Measurements from ENCODE around the gene SLCO4A1. TPM values are rescaled to one million over a fixed set of nuclear protein-coding genes. Genes with fewer than 3 reads are reported as not detected.

Gene SLCO4A1
- total RNA-seq, 1 experiment from 2014 or later = 161 TPM

GRCh38 chr20:62611819-62612218, 30.5 kb upstream of the SLCO4A1 start:
- Histone ChIP-seq H3K4me3 (ENCODE audit: low read length) (no peak overlapping the region), H3K4me1 (ENCODE audit: insufficient read depth, low read length) (peaks cover 4% of the 10 kb centered on the region), H3K9ac (ENCODE audit: low read length) (no peak overlapping the region), H3F3A (ENCODE audit: low read length, unreplicated experiment) (no peaks in the 10 kb centered on the region), H3K27me3 (ENCODE audit: low read length) (no peaks in the 10 kb centered on the region), H3K9me3 (ENCODE audit: low read length) (no peaks in the 10 kb centered on the region), H3K27ac (ENCODE audit: low read length) (no peak overlapping the region), H3K79me2 (ENCODE audit: low read length) (no peaks in the 10 kb centered on the region), H3K36me3 (ENCODE audit: low read depth, low read length) (no peaks in the 10 kb centered on the region), H3K4me2 (ENCODE audit: low read length) (no peak overlapping the region), H2AFZ (ENCODE audit: low read length) (no peak overlapping the region), H3K9me2 (replicated peaks; ENCODE audit: low read length) (no peaks in the 10 kb centered on the region), H4K20me1 (ENCODE audit: low read length) (no peaks in the 10 kb centered on the region)
- intact Hi-C loops (cut with micrococcal nuclease) = no loop called here
- POLR2A ChIA-PET (ENCODE audit: unreplicated experiment) = no interaction called here
- ATAC-seq (no peak), DNase-seq (no peak)
- CTCF ChIA-PET = no interaction called here
- no peak for TF ChIP-seq EZH2phosphoT487 (IDR thresholded peaks at IDR 0.05; ENCODE audit: borderline replicate concordance, low read length)
- TF ChIP-seq EZH2 (IDR thresholded peaks at IDR 0.05; ENCODE audit: low read length, unreplicated experiment) = no peak
- BruUV-seq (replicated peaks) = no TSS peak

GRCh38 chr20:62614085-62614960, 28.0 kb upstream of the SLCO4A1 start:
- ChIA-PET POLR2A (ENCODE audit: unreplicated experiment) (no interaction called here), CTCF (no interaction called here)
- ATAC-seq (no peak), DNase-seq (no peak)
- H3K36me3 ChIP-seq (ENCODE audit: low read depth, low read length) = no peaks in the 10 kb centered on the region
- no peaks in the 10 kb centered on the region for H4K20me1 ChIP-seq (ENCODE audit: low read length)
- TF ChIP-seq CTCF (conservative IDR thresholded peaks at IDR 0.05; ENCODE audit: low read depth, low read length) (no peak), EZH2 (IDR thresholded peaks at IDR 0.05; ENCODE audit: low read length, unreplicated experiment) (no peak), EZH2phosphoT487 (IDR thresholded peaks at IDR 0.05; ENCODE audit: borderline replicate concordance, low read length) (no peak)
- intact Hi-C loops (cut with micrococcal nuclease) = no loop called here
- H3F3A ChIP-seq (ENCODE audit: low read length, unreplicated experiment) = no peaks in the 10 kb centered on the region
- H3K4me1 ChIP-seq (ENCODE audit: insufficient read depth, low read length) = peaks cover 28% of the 10 kb centered on the region
- H3K79me2 ChIP-seq (ENCODE audit: low read length) = no peaks in the 10 kb centered on the region
- no peak overlapping the region for H2AFZ ChIP-seq (ENCODE audit: low read length)
- H3K4me3 ChIP-seq (ENCODE audit: low read length) = no peak overlapping the region
- no peaks in the 10 kb centered on the region for H3K9me3 ChIP-seq (ENCODE audit: low read length)
- no TSS peak for BruUV-seq (replicated peaks)
- H3K27ac ChIP-seq (ENCODE audit: low read length) = no peak overlapping the region
- no peak overlapping the region for H3K4me2 ChIP-seq (ENCODE audit: low read length)
- H3K9ac ChIP-seq (ENCODE audit: low read length) = no peak overlapping the region
- H3K9me2 ChIP-seq (replicated peaks; ENCODE audit: low read length) = no peaks in the 10 kb centered on the region
- no peaks in the 10 kb centered on the region for H3K27me3 ChIP-seq (ENCODE audit: low read length)

DNA sequence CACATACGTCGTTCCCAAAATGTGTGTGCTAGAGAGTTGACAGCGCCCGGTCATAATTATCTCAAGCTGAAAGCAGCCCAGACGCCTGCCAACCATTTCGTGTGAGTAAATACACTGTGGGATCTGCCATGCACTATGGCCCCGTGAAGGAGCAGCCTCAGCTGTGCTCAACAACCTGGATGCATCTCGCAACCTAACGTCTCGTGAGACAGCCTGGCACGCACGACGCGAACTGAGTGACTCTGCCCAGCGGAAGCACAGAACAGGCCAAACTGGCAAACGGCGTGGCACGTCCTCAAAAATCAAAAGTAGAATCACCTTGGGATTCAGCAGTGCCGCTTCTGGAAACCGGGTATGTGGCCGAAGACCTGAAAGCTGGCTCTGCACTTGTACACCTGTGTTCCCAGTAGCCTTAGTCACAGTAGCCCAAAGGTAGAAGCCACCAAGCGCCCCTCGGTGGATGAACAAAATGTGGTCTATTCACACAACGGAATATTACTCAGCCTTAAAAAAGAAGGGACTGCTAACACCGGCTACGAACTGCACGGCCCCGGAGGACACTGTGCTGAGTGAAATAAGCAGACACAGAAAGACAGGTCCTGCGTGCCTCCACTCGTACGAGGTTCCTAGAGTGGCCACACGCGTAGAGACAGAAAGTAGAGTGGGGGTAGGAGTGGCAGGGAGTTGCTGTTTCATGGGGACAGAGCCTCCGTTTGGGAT, 27.2 kb upstream of the SLCO4A1 start:
- Histone ChIP-seq H4K20me1 (ENCODE audit: low read length) (no peaks in the 10 kb centered on the region), H3F3A (ENCODE audit: low read length, unreplicated experiment) (no peaks in the 10 kb centered on the region), H3K36me3 (ENCODE audit: low read depth, low read length) (no peaks in the 10 kb centered on the region), H3K4me3 (ENCODE audit: low read length) (no peak overlapping the region), H3K4me2 (ENCODE audit: low read length) (no peak overlapping the region), H3K27ac (ENCODE audit: low read length) (no peak overlapping the region), H3K9me3 (ENCODE audit: low read length) (no peaks in the 10 kb centered on the region), H3K4me1 (ENCODE audit: insufficient read depth, low read length) (peaks cover 28% of the 10 kb centered on the region), H3K9me2 (replicated peaks; ENCODE audit: low read length) (no peaks in the 10 kb centered on the region), H3K9ac (ENCODE audit: low read length) (no peak overlapping the region), H3K79me2 (ENCODE audit: low read length) (no peaks in the 10 kb centered on the region), H3K27me3 (ENCODE audit: low read length) (no peaks in the 10 kb centered on the region), H2AFZ (ENCODE audit: low read length) (no peak overlapping the region)
- POLR2A ChIA-PET (ENCODE audit: unreplicated experiment) = no interaction called here
- intact Hi-C loops (cut with micrococcal nuclease) = loop anchor here (5.0 kb wide), 1 partner anchor 37 kb away; no protein-coding TSS in a partner anchor
- no peak for ATAC-seq
- no peak for DNase-seq
- TF ChIP-seq EZH2 (IDR thresholded peaks at IDR 0.05; ENCODE audit: low read length, unreplicated experiment) (no peak), CTCF (conservative IDR thresholded peaks at IDR 0.05; ENCODE audit: low read depth, low read length) (no peak), EZH2phosphoT487 (IDR thresholded peaks at IDR 0.05; ENCODE audit: borderline replicate concordance, low read length) (no peak)
- no TSS peak for BruUV-seq (replicated peaks)
- CTCF ChIA-PET = no interaction called here
